ENCODE data around the gene AFAP1L2. TPM values are rescaled to one million over a fixed set of nuclear protein-coding genes. Genes with fewer than 3 reads are reported as not detected.
"Not testable (repeated sequence)": the region's sequence is repeated elsewhere in the genome, so short reads cannot be mapped to it uniquely, and the experiment has no call there.

Gene AFAP1L2
- total RNA-seq, 1 donor from 2014 or later = 5.3 TPM

GRCh38 chr10:114349522-114350215 lies 54.6 kb downstream of the AFAP1L2 start:
- ATAC-seq (ENCODE audit: poor library complexity) (peak; percentile 25), DNase-seq (no peak)
- intact Hi-C loops (cut with DNase I) = no loop called here

GRCh38 chr10:114349071-114349470 lies 55.2 kb downstream of the AFAP1L2 start:
- intact Hi-C loops (cut with DNase I); DNase-seq; ATAC-seq (ENCODE audit: poor library complexity): not testable (repeated sequence)

GRCh38 chr10:114347791-114348190 lies 56.5 kb downstream of the AFAP1L2 start:
- DNase-seq = no peak
- intact Hi-C loops (cut with DNase I) = no loop called here
- ATAC-seq (ENCODE audit: poor library complexity) = no peak

DNA sequence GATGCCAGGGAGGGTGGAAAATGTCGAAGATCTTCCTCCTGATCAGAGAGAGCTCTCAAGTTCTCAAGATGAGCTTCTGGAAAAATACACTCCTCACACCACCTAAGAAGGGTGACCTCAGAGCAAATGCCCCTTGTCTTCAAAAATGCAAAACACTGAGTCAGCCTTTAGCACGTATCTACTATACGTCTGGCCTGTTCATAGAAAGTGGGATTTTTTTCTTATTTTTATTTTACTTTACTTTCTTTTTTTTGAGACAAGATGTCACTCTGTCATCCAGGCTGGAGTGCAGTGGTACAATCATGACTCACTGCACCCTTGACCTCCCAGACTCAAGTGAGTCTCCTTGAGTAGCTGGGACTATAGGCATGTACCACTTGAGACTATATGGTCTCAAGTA lies 57.1 kb downstream of the AFAP1L2 start:
- intact Hi-C loops (cut with DNase I) = no loop called here
- ATAC-seq (ENCODE audit: poor library complexity) (no peak), DNase-seq (no peak)

DNA sequence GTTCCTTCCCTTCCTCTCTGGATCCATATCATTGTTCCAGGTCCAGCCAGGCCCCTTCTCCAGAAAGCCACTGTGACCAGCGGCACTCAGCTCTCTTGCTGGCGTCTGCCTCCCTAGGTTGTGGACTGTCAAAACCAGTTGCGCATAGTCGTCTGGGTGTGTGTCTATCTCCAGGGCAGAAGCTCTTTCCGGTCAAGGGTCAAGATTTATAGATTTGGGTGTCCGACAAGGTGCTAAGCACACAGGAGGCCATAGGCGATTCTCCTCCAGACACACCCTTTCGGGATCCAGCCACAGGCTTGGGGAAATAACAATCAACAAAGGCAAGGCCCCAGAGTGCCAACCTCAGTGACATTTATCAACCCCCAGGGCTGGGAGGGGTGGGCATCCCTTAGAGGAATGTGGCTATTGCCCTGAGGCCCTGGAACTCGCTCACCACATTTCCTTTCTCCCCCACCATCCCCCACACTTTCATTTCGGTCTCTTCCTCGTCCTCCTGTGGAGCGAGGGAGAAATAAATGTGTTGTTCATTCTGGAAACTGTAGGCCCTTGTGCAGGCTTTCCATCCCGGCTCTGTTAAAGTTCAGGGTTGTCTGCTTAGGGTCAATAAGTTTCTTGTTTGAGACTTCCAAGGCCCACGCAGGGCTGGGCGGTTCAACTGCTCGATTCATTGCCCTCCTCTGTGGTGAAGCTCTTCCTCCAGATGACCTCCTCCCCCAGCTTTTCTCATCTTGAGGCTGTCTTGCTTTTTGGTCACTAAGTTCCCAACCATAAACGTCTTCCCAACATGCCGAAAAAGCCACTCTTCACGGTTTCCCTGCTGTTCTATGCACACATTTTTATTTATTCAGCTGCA lies 57.9 kb downstream of the AFAP1L2 start:
- no peak for ATAC-seq (ENCODE audit: poor library complexity)
- DNase-seq = no peak
- intact Hi-C loops (cut with DNase I) = no loop called here

DNA sequence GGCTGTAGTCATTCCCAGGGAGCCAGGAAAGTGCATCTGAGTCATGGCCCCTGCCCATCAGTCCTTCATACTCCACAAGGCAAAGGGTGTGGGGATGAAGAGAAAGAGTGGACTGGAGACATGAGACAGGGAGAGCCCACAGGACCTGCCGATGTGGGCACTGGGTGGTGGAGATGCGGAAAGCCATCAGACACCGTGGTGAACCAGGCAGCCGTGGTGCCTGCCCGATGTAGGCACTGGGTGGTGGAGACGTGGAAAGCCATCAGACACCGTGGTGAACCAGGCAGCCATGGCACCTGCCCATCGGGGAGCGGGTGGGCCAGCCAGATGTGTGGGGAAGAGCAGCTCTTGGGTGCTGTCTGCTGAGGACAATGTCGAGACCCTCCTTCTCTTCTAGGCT lies 58.6 kb downstream of the AFAP1L2 start:
- no peak for DNase-seq
- intact Hi-C loops (cut with DNase I) = no loop called here
- no peak for ATAC-seq (ENCODE audit: poor library complexity)

DNA sequence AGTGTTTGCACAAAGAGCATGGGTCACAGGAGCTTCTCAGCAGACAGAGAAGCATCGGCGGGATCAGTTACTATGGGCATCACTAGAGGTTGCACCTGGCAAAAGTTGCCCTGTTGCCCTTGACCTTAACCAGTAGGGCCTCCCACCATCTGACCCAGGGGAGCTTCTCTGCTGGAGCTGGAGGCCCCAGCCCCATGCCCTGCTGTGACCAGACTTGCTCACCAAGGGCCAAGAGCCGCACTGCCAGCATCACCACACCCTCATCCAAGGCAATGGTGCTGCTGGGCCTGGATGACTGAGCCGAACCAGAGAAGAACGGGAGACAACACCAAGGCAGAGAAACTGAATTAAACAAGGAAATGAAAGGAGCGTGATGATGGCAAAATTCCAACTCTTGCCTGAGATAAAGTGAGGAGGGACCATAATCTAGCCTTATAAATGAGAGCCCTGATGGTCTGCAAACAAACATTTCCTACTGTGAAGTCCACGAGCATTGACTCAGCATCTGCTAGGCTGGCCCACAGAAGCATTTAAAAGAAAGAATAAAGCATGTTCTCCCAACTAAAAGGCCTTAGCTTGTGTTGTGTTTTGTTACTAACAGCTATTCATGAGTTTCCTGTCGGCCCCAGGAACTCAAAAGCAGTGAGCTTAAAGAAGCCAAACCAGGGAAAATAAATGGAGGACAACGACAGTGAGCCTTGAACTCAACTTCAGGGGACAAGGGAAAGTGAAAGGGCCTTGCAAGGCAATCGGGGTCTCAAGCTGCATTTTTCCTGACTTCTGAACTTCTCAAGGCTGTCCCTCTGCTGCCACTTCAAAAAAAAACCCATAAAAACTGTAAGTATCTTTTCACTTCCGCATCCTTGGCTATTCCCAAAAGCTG lies 60.4 kb downstream of the AFAP1L2 start:
- DNase-seq (no peak), ATAC-seq (ENCODE audit: poor library complexity) (no peak)
- intact Hi-C loops (cut with DNase I) = no loop called here

- intact Hi-C loops (cut with DNase I) = no loop called here
- DNase-seq (no peak), ATAC-seq (ENCODE audit: poor library complexity) (no peak)
Measured at GRCh38 chr10:114342976-114343375, 61.3 kb downstream of the AFAP1L2 start.

DNA sequence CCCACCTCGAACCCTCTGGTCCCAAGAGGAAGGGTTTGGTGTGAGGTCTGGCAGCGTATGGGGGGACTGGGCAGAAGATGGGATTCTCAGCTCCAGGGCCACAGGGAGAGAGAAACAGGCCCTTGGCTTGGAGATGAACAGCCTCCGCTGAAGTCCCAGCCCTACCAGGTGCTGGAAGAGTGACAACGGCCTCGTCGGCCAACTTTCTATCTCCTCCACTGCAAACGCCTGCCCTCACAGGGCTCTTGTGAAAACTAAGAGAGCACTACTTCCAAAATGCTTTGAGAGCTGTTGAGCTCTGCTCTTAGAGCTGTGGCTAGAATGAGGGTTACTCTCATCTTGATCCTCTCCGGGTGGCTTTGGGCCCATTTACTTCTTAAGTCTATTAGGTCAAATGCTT lies 63.5 kb downstream of the AFAP1L2 start:
- intact Hi-C loops (cut with DNase I) = no loop called here
- peak; percentile 64 for DNase-seq
- ATAC-seq (ENCODE audit: poor library complexity) = peak; percentile 83

DNA sequence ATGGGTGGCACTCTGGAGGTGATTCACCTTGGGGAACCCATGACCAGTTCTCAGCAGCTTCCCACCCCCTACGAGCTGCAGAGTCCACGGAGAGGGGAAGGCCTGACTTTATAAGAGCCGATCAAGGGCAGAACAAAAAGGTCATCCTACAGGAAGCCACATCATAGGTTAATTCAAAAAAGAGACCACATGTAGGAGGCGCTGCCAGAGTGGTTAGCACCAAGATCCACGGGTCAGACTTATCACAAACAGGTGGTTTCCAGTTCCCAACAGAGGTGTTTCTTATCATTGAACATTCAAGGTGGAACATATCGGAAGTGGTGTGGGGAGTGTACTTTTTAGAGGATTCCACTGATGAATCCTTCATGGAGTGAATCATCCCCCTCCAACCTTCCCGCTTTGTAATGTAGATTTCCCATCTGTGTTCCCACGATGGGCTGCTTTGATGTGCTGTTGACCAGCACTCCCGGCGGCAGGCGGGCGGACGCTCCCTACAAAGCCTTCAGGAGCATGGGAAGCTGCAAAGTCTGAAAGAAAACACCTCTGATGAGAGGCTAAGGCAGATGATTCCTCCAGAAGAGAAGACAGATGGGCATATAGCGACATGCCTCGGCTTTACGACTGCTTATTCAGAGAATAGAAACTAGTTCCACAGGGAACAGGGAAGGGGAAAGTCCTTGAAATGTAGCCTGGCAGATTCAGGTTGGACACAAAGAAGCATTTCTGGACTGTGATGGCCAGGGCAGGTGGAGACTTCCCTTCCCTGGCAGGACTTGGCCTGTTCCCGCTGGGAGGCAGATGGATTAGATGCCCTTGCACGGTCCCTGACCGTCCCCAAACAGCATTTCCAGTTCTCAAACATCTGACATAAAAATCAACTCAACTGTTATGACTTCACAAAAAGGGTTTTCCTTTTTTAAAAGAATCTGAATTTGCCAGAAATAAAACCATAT lies 66.5 kb downstream of the AFAP1L2 start:
- DNase-seq (no peak), ATAC-seq (ENCODE audit: poor library complexity) (no peak)
- intact Hi-C loops (cut with DNase I) = no loop called here

- intact Hi-C loops (cut with DNase I) = no loop called here
- ATAC-seq (ENCODE audit: poor library complexity) (no peak), DNase-seq (no peak)
Measured at GRCh38 chr10:114336823-114337509, 67.3 kb downstream of the AFAP1L2 start.

GRCh38 chr10:114335614-114336013 lies 68.7 kb downstream of the AFAP1L2 start:
- no peak for ATAC-seq (ENCODE audit: poor library complexity)
- intact Hi-C loops (cut with DNase I) = no loop called here
- DNase-seq = no peak

DNA sequence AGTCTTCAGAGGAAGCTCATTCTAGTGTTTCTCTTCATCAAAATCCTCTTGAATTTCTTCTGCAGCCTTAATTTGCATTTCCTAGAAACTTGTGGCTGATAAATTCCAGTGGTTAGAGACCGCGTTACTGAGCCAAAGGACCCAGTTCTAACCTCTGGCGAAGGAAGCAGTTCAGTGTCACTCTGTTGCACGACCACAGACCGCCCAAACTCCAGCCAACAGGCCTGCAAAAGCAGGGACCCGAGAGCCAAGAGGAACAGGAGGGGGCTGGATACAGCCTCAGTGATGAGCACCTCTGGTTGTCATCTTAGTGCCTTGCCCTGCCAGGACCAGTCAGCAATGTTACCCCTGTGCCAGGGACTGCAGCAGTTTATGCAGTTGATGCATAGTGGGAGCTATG lies 70.0 kb downstream of the AFAP1L2 start:
- no peak for DNase-seq
- intact Hi-C loops (cut with DNase I) = no loop called here
- ATAC-seq (ENCODE audit: poor library complexity) = no peak

DNA sequence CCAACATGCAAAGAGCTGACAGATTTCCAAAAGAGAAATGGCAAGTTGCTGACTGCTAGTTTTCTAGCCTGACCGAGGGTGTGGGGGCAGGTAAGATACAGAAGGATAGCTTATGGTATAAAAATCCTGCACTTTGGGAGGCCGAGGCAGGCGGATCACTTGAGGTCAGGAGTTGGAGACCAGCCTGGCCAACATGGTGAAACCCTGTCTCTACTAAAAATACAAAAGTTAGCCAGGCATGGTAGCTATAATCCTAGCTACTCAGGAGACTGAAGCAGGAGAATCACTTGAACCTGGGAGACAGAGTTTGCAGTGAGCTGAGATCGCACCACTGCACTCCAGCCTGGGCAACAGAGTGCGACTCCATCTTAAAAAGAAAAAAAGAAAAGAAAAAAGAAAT lies 70.9 kb downstream of the AFAP1L2 start:
- DNase-seq; intact Hi-C loops (cut with DNase I); ATAC-seq (ENCODE audit: poor library complexity): not testable (repeated sequence)

DNA sequence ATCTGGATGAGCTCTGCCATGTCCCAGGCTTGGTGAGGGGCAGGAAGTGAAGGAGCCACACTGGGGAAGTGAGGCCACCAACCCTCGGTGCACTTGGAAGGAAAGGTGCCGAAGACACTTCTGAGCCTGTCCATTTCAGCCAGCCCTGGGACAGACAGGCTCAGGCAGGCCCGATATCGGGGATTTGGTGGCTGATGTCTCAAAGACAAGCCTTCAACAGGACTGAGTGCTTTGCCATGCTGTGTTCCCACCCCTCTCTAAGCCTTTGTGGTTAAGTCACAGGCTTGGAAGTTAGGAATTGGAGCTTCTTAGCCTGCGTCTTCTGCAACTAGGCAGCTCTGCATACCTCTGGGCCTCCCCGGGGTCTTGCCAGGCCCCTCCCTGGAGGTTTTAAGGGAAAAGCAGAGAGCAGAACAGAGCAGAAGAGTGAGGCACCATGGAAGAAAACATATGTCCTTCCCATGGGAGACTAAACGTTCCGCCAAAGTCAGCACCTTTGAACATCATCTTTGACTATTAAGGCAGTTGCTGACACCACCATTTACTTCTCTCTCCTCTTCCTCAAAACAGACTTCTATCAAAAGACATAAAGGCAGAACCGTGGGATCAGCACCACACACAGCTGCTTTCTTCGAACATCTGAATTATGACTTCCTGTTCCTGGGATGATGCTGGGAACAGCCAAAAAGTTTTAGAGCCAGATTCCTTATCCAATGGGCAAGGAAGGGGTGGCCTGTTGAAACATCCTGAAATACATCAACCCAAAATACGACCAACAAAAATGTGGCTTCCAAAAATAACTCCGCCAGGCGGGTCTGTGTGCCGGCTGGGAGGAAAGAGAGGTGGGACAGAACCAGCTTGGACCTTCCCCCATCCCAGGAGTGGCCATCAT lies 71.8 kb downstream of the AFAP1L2 start:
- no peak for DNase-seq
- intact Hi-C loops (cut with DNase I) = no loop called here
- ATAC-seq (ENCODE audit: poor library complexity) = no peak

DNA sequence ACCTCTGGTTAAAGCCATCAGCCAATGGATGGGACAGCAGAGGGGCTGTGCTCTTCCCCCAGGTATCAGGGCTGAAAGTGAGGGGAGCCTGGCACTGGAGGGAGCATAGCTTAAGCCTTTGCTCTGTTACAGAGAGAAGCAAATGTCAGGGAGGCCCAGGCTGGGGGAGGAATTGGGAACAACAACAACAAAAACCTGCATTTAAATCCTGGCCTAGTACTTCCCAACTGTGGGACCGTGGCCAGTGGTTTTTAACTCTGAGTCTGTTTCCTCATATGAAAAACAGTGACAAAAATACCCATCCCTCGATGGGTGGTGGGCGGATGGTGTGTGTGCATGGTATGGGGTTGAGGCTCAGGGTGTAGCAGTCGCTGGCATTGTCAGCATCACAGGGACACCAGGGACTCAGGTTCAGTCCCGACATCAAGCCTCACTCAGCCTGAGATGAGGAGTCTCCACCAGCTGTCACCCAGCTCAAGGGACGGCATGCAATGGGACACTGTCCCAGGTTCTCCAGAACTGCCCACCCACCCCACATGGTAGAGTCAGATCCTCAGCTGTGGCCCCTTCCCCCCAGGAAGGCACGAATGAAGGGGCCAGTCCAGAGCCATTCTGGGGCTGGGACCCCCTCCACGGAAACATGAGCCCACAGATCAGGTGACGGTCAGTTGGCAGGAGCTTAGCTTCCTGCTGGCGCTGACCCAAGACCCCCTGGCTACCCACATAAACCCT lies 74.5 kb downstream of the AFAP1L2 start:
- intact Hi-C loops (cut with DNase I) = no loop called here
- DNase-seq = no peak
- ATAC-seq (ENCODE audit: poor library complexity) = no peak

Measured in Right ventricle myocardium superior (tissue), 1 donor.